Right lobe of liver (tissue), 4 donors: ENCODE measurements around the gene KCNMA1.

Experiments used
- CTCF ChIP-seq, 4 donors: fragments of 200-600 bp in 3 of 4; fragments of 450-650 bp in 1 of 4; IDR thresholded peaks; one replicate each; pipeline versions ENCODE4 v1.5.1 to v1.8.0; 2016 to 2022; ENCODE audit warnings: antibody characterized with exemption in 4 of 4, mild to moderate bottlenecking in 2 of 4
- POLR2A ChIP-seq: fragments of 450-650 bp; IDR thresholded peaks from one replicate; pipeline ENCODE4 v1.6.1; 2017; ENCODE audit warnings: antibody characterized with exemption, mild to moderate bottlenecking
- donor health status: DM: no; HTN: no; CAD: no.
- donor health status: DM: no; HTN: no; CAD: no.
- donor health status: DM: no; HTN: yes; CAD: no.

GRCh38 chr10:77504196-77504872, 133.3 kb downstream of the KCNMA1 start:
- no peak for TF ChIP-seq CTCF (IDR thresholded peaks at IDR 0.05)
- no peak for TF ChIP-seq POLR2A
